BLaER1 treated with 17β-estradiol and CSF1 and Interleukin-3, amounts not matched to agents 10 nM and 100 nM (cell line): ENCODE results near the gene SAPCD1.

Source experiments
- H3K27ac ChIP-seq, 11 experiments: shearing (Covaris generic); formaldehyde crosslinking; 2 replicates each; pipeline ENCODE4 v1.8.1; 2022
- H3K27me3 ChIP-seq, 11 experiments: shearing (Covaris generic); formaldehyde crosslinking; 2 replicates each; pipeline ENCODE4 v1.8.1; 2022
- H3K36me3 ChIP-seq, 11 experiments: shearing (Covaris generic); formaldehyde crosslinking; 2 replicates each; pipeline ENCODE4 v1.8.1; 2022
- H3K4me1 ChIP-seq, 10 experiments: shearing (Covaris generic); formaldehyde crosslinking; 2 replicates each; pipeline ENCODE4 v1.8.1; 2022
- H3K4me2 ChIP-seq, 11 experiments: shearing (Covaris generic); formaldehyde crosslinking; 2 replicates each; pipeline ENCODE4 v1.8.1; 2022
- H3K4me3 ChIP-seq, 10 experiments: shearing (Covaris generic); formaldehyde crosslinking; 2 replicates each; pipeline ENCODE4 v1.8.1; 2022
- H3K9ac ChIP-seq, 11 experiments: shearing (Covaris generic); formaldehyde crosslinking; 2 replicates each; pipeline ENCODE4 v1.8.1; 2022
- H3K9me3 ChIP-seq, 11 experiments: shearing (Covaris generic); formaldehyde crosslinking; replicated peaks in 1 of 11; 2 replicates each; pipeline ENCODE4 v1.8.1; 2022
- H4K20me1 ChIP-seq, 11 experiments: shearing (Covaris generic); formaldehyde crosslinking; 2 replicates each; pipeline ENCODE4 v1.8.1; 2022
- Cebpa-rat ChIP-seq, 11 experiments: shearing (Covaris generic); IDR thresholded peaks; 2 replicates each; pipeline ENCODE4 v1.8.1; 2022

Gene SAPCD1

DNA sequence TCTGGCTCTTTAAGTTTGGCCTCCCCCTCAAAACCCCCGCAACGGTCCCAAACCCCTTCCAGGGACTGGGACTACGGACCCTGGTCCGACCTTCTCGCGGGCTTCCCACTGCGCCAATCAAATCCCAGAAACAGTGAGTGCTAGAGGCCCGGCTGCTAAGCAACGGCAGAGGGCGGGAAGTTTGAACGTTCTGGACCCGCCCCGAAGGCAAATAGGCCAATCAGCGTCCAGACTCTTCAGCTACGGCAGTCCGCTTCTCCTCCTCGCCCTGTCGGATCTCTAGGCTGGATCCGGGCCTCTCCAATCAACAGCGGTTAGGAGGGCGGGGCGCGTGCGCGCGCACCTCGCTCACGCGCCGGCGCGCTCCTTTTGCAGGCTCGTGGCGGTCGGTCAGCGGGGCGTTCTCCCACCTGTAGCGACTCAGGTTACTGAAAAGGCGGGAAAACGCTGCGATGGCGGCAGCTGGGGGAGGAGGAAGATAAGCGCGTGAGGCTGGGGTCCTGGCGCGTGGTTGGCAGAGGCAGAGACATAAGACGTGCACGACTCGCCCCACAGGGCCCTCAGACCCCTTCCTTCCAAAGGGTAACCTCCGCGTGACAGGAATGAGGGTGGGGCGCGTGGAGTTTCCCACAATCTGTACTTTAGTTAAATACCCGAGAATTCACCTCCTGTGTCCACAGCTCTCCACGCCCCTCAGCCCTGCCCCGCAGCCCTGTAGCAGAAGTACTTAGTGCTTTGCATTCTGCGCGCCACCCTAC is 22.6 kb upstream of the SAPCD1 start, which contains the start of gene MSH5:
Gene MSH5 (plus strand): TSS at position 367 of the 758 bp plus-strand sequence. CDS start 462 bp downstream, outside the sequence.
- peaks cover 0 to 3% (median 0%) of the 10 kb centered on the region in 11 experiments; a peak in 3 of 22 replicates for H4K20me1 ChIP-seq
- peak within 1 kb of the TSS; percentile 81 to 100 (median 97); a peak in 21 of 22 replicates for H3K27ac ChIP-seq
- TF ChIP-seq Cebpa-rat (IDR thresholded peaks at IDR 0.05), result no peak
- no peaks in the 10 kb centered on the region for H3K9me3 ChIP-seq
- H3K4me1 ChIP-seq, result peaks cover 56 to 70% (median 63%) of the 10 kb centered on the region in 10 experiments
- H3K27me3 ChIP-seq, result no peaks in the 10 kb centered on the region
- H3K4me2 ChIP-seq, result peak within 1 kb of the TSS; percentile 93 to 100 (median 99)
- peak within 1 kb of the TSS; percentile 88 to 97 (median 92) for H3K9ac ChIP-seq
- peaks cover 0 to 37% (median 31%) of the 10 kb centered on the region in 11 experiments; a peak in 18 of 22 replicates for H3K36me3 ChIP-seq
- peak within 1 kb of the TSS; percentile 75 to 98 (median 88) for H3K4me3 ChIP-seq

DNA sequence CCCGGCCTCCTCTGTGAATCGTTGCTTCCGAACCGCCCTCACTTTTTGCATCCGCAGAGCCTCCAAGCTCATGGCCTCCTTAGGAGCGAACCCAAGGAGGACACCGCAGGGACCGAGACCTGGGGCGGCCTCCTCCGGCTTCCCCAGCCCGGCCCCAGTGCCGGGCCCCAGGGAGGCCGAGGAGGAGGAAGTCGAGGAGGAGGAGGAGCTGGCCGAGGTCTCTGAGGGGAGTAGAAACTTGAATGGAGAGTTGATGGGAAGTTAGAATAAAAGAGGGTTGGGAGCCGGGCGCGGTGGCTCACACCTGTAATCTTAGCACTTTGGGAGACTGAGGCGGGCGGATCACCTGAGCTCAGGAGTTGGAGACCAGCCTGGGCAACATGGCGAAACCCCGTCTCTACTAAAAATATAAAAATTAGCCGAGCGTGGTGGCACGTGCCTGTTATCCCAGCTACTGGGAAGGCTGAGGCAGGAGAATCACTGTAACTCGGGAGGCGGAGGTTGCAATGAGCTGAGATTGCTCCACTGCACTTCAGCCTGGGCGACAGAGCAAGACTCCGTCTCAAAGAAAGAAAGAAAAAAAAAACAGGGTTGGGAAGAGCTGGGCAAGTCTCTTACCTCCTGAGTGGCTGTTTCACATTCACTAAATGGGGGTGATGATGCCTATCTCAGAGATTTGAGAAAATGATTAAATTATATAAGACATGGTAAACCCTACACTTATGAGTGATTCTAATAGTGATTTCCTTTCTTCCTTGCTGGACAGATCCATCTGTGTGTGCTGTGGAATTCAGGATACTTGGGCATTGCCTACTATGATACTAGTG is 21.8 kb upstream of the SAPCD1 start:
- H3K36me3 ChIP-seq, result peaks cover 0 to 37% (median 31%) of the 10 kb centered on the region in 11 experiments; a peak in 18 of 22 replicates
- H3K9me3 ChIP-seq, result no peaks in the 10 kb centered on the region
- H3K4me1 ChIP-seq, result peaks cover 56 to 78% (median 69%) of the 10 kb centered on the region in 10 experiments
- peak in 1 of 11 experiments; percentile 10; a peak in 1 of 22 replicates for TF ChIP-seq Cebpa-rat (IDR thresholded peaks at IDR 0.05)
- H3K4me2 ChIP-seq, result peak overlapping the region; percentile 93 to 100 (median 99)
- no peaks in the 10 kb centered on the region for H4K20me1 ChIP-seq
- H3K4me3 ChIP-seq, result peak overlapping the region; percentile 70 to 98 (median 88)
- peak overlapping the region; percentile 70 to 97 (median 91) for H3K9ac ChIP-seq
- H3K27me3 ChIP-seq, result no peaks in the 10 kb centered on the region
- peak overlapping the region; percentile 25 to 100 (median 97); a peak in 21 of 22 replicates for H3K27ac ChIP-seq

DNA sequence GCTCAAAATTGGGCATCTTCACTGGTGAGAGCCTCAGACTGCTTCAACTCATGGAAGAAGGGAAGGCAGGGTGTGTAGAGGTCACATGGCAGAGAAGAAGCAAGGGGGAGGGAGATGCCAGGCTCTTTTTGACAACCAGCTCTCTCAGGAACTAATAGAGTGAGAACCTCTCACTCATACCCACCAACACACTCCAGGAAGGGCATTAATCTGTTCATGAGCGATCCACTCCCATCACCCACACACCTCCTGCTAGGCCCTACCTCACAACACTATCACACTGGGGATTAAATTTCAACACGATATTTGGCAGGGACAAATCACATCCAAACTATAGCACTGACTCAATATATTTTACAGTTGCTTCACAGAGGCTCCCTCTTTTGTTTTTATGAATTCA is 20.6 kb upstream of the SAPCD1 start:
- Histone ChIP-seq H3K27ac (peak overlapping the region in 8 of 11 experiments; percentile 96 to 100 (median 98); a peak in 12 of 22 replicates), H4K20me1 (no peaks in the 10 kb centered on the region), H3K9ac (peak overlapping the region in 4 of 11 experiments; percentile 2 to 97 (median 88); a peak in 2 of 22 replicates), H3K36me3 (peaks cover 0 to 49% (median 39%) of the 10 kb centered on the region in 11 experiments; a peak in 18 of 22 replicates), H3K4me3 (0 out of 20 replicates have a peak overlapping the region, but pooled peaks of 1 of the 10 experiments have one; percentile 87), H3K4me2 (peak overlapping the region; percentile 93 to 100 (median 99); a peak in 21 of 22 replicates), H3K9me3 (no peaks in the 10 kb centered on the region), H3K27me3 (no peaks in the 10 kb centered on the region), H3K4me1 (peaks cover 53 to 76% (median 66%) of the 10 kb centered on the region in 10 experiments)
- no peak for TF ChIP-seq Cebpa-rat (IDR thresholded peaks at IDR 0.05)

DNA sequence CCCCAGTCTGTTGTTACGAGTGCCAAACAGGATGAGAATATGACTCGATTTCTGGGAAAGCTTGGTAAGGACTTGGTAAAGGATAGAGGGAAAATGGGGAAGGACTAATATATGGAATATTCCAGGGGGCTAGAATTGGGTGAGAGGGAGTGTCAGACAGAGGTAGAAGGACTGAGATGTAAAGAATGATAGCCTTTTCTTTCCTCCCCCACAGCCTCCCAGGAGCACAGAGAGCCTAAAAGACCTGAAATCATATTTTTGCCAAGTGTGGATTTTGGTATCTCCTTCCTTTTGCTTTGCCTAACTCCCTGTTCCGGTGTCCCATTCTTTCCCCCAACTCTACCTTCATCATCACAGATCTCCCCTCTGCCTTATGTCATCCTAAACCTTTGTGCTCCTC is 19.6 kb upstream of the SAPCD1 start:
- peak overlapping the region in 2 of 11 experiments; percentile 97 to 100; a peak in 3 of 22 replicates for H3K27ac ChIP-seq
- peaks cover 7 to 60% (median 49%) of the 10 kb centered on the region in 11 experiments; a peak in 20 of 22 replicates for H3K36me3 ChIP-seq
- H3K9me3 ChIP-seq, result no peaks in the 10 kb centered on the region
- no peaks in the 10 kb centered on the region for H3K27me3 ChIP-seq
- no peak overlapping the region for H3K4me3 ChIP-seq
- TF ChIP-seq Cebpa-rat (IDR thresholded peaks at IDR 0.05), result no peak
- 0 out of 22 replicates have a peak overlapping the region, but pooled peaks of 3 of the 11 experiments have one; percentile 93 to 100 (median 99) for H3K4me2 ChIP-seq
- peaks cover 44 to 66% (median 56%) of the 10 kb centered on the region in 10 experiments for H3K4me1 ChIP-seq
- H3K9ac ChIP-seq, result no peak overlapping the region
- no peaks in the 10 kb centered on the region for H4K20me1 ChIP-seq

DNA sequence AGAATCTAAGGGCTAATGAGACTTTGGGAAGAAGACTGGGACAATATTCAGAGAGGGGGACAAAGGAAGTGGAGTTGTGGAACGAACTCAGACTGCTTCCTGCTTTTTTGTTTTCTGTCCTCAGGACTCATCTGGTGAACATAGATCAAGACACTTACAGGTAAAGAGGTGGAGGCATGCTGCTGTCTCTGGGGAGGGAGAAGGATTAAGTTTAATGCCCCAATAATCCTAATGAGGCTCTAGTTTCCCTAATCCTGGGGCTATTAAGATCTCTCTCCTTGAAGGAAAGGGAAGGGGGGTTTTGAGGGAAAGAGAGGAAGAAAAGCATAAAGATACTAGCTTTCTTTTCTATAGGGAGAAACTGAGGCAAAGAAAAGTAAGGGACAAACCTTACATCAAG is 18.0 kb upstream of the SAPCD1 start:
- peaks cover 30 to 52% (median 42%) of the 10 kb centered on the region in 10 experiments for H3K4me1 ChIP-seq
- H3K4me3 ChIP-seq, result no peak overlapping the region
- peak overlapping the region in 7 of 11 experiments; percentile 6 to 31 (median 22); a peak in 8 of 22 replicates for H3K9ac ChIP-seq
- peaks cover 8 to 74% (median 60%) of the 10 kb centered on the region in 11 experiments; a peak in 20 of 22 replicates for H3K36me3 ChIP-seq
- no peak for TF ChIP-seq Cebpa-rat (IDR thresholded peaks at IDR 0.05)
- H3K4me2 ChIP-seq, result peak overlapping the region; percentile 6 to 57 (median 43); a peak in 21 of 22 replicates
- no peaks in the 10 kb centered on the region for H4K20me1 ChIP-seq
- peak overlapping the region in 9 of 11 experiments; percentile 35 to 62 (median 39); a peak in 14 of 22 replicates for H3K27ac ChIP-seq
- no peaks in the 10 kb centered on the region for H3K27me3 ChIP-seq
- no peaks in the 10 kb centered on the region for H3K9me3 ChIP-seq

DNA sequence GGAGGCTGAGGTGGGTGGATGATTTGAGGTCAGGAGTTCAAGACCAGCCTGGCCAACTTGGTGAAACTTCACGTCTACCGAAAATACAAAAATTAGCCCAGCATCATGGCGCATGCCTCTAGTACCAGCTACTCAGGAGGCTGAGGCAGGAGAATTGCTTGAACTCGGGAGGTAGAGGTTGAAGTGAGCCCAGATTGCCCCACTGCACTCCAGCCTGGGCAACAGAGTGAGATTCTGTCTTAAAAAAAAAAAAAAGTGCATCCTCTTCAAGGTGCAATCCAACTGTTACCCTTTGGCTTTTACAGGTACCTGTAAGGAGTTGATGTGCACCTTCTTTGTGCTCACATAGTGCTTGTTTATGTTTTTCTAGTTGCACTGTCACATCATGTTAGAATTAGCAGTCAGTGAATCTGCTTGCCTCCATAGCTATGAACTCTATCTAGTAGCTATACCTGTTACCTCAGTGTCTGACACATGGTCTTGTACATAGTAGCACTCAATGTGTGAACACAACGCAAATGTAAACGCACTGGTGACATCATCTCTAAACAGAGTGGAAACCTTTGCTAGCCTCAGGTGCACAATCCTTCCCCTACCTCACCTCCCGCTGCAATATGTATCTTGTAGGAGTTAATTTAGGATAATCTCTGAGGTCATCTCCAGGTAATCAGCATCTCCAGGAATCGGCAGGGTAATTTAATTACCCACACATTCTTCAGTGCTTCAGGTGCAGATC is 13.0 kb upstream of the SAPCD1 start:
- H4K20me1 ChIP-seq, result no peaks in the 10 kb centered on the region
- no peak overlapping the region for H3K4me2 ChIP-seq
- peaks cover 4 to 13% (median 9%) of the 10 kb centered on the region in 10 experiments for H3K4me1 ChIP-seq
- H3K4me3 ChIP-seq, result no peak overlapping the region
- no peaks in the 10 kb centered on the region for H3K27me3 ChIP-seq
- no peak overlapping the region for H3K27ac ChIP-seq
- no peaks in the 10 kb centered on the region for H3K9me3 ChIP-seq
- no peak overlapping the region for H3K9ac ChIP-seq
- TF ChIP-seq Cebpa-rat (IDR thresholded peaks at IDR 0.05), result no peak
- H3K36me3 ChIP-seq, result peaks cover 8 to 66% (median 37%) of the 10 kb centered on the region in 11 experiments; a peak in 18 of 22 replicates

DNA sequence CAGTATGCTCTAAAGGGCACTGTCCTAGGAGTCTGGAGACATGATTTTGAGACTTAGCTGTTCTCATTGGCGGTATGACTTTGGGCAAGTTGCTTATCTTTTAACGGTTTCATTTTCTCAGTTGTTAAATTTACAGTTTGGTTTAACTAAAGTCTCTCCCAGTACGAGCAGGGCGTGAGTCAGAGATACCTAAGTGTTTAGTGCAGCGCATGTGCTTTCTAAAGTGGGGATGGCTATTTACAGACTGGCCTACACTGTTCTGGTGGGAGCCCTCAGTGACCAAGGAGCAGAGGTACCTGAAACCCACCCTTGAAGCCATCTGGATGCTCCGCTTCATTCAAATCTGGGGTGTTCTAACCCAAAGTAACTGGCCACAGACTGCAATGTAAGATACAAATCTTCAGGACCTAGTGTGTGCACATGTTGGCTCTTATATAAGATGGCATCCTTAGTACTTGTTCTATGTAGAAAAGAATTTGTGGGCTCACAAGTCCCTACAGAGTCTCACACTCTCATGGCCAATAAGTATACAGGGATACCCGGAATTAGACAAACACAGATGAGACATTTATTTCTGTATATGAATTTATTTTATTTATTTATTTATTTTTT is 11.9 kb upstream of the SAPCD1 start:
- no peak overlapping the region for H3K9ac ChIP-seq
- H3K4me2 ChIP-seq, result no peak overlapping the region
- no peaks in the 10 kb centered on the region for H4K20me1 ChIP-seq
- peaks cover 0 to 3% (median 0%) of the 10 kb centered on the region in 10 experiments; a peak in 1 of 20 replicates for H3K4me1 ChIP-seq
- H3K27me3 ChIP-seq, result no peaks in the 10 kb centered on the region
- no peaks in the 10 kb centered on the region for H3K9me3 ChIP-seq
- H3K36me3 ChIP-seq, result peaks cover 8 to 64% (median 37%) of the 10 kb centered on the region in 11 experiments; a peak in 18 of 22 replicates
- H3K27ac ChIP-seq, result no peak overlapping the region
- no peak for TF ChIP-seq Cebpa-rat (IDR thresholded peaks at IDR 0.05)
- H3K4me3 ChIP-seq, result no peak overlapping the region
